ENCODE results near the gene SLC38A10.

GRCh38 chr17:81206166-81206565 lies 88.9 kb downstream of the SLC38A10 start:
- TF ChIP-seq CTCF (conservative IDR thresholded peaks at IDR 0.05) = no peak
- TF ChIP-seq ZFX (IDR thresholded peaks at IDR 0.05) = no peak

Data from C4-2B (cell line).